ENCODE results near the gene GAS2L2.
"Not testable (repeated sequence)": the region's sequence is repeated elsewhere in the genome, so short reads cannot be mapped to it uniquely, and the experiment has no call there.

The GAS2L2 gene

GRCh38 chr17:35773129-35773528, 20.1 kb upstream of the GAS2L2 start:
- DNase-seq = no peak

- DNase-seq = no peak
Measured at GRCh38 chr17:35769895-35770486, 17.0 kb upstream of the GAS2L2 start.

DNA sequence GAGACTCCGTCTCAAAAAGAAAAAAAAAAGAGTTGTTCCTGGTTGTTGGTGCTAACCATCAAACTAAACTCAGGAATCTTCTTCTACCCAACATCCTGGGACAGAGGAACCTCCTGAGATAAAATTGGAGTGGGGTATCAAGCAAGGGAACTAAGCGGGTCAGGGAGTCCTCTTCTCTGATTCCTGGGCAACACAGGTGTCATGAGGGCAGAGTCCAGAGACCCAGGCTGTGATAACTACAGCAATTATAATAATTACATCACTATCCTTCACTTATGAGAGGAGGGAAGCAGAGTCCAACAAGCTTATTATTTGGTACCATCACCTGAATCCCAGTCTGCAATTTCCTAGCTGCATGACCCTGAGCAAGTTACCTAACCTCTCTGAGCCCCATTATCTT, 15.8 kb upstream of the GAS2L2 start:
- DNase-seq = no peak

GRCh38 chr17:35766903-35767510, 14.0 kb upstream of the GAS2L2 start:
- peak; percentile 24 to 53 (median 46) for DNase-seq

- DNase-seq = no peak
Measured at GRCh38 chr17:35766489-35766877, 13.4 kb upstream of the GAS2L2 start.

- DNase-seq = no peak
Measured at GRCh38 chr17:35765756-35766488, 12.9 kb upstream of the GAS2L2 start.

DNA sequence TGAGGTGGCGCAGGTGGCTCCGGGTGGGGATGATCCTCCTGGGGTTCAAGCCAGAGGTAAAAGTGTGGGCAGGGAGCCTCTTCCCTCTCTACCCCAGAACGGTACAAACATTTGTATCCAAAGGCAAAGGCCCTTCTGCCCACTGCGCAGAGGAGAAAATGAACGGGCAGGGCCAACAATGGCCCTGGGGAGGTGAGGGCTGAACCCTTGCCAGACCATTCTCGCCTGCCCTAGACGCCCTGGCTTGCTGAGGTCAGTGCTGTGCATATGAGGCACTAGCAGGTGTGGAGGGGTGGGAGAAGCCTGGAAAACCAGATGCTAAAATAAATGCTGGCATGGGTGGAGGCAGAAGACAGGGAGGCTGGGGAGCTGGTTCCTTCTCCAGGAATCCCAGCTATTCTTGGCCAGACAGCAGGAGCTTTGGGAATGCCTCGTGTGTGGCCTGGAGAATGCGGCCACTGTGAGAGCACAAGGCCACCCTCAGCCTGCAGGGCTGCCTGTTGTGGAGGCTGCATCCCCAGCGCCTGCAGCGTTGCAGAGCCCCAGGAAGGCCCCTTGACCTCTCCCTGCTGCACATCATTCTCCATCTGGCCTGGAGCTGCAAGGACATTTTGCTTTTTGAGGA, 12.2 kb upstream of the GAS2L2 start:
- no peak for DNase-seq

GRCh38 chr17:35764123-35764991, 11.3 kb upstream of the GAS2L2 start:
- DNase-seq = peak; percentile 91 to 96 (median 95)

- no peak for DNase-seq
Measured at GRCh38 chr17:35763767-35764122, 10.7 kb upstream of the GAS2L2 start.

DNA sequence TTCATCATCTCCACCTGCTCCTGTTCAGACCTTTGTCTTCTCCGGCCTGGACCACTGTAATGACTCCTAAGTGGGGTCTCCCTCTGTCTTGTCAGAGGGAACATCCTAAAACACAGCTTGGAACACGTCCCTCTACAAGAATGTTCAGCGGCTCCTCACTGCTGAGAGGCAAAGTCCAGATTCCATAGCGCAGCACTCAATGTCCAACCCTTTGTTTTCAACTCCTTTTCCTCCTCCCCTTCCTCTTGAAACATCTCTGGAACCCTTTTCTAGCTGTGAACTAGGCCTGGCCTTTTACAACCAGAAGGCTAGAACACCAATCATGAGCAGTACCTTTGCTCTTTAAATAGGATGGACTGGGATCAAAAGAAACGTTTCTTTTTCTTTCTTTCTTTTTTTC, 8.6 kb upstream of the GAS2L2 start:
- DNase-seq = no peak

DNA sequence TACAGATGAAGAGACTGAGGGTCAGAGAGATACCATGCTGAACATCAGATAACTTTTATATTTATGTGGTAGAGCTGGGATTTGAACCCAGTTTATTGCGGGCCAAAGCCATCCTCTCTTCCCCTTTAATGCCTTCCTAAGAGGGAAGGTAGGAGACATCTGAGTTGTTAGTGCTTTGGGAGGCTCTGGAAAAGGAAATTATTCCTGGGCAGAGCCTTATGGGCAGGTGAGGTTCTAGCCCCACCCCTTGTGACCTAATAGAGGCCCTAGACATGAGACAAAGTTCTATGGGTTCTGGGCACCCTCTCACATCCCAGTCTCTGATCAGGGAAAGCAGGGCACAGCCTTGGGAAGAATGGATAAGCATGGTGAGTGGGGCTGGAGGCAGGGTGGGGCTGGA, 7.5 kb upstream of the GAS2L2 start, which contains the start of gene C17orf50:
Gene C17orf50, plus strand, starts transcription at position 301 of the 400 bp plus-strand sequence. Its CDS starts 55 bp downstream, at position 356.
- DNase-seq = no peak

GRCh38 chr17:35757243-35757642, 4.2 kb upstream of the GAS2L2 start:
- DNase-seq = no peak

GRCh38 chr17:35752471-35752870, 568 bp downstream of the GAS2L2 start:
- DNase-seq = no peak

- not testable (repeated sequence) for DNase-seq
Measured at GRCh38 chr17:35751541-35751940, 1.5 kb downstream of the GAS2L2 start.

- peak in 1 of 4 experiments; percentile 25 for DNase-seq
Measured at GRCh38 chr17:35750526-35751395, 2.3 kb downstream of the GAS2L2 start.

DNA sequence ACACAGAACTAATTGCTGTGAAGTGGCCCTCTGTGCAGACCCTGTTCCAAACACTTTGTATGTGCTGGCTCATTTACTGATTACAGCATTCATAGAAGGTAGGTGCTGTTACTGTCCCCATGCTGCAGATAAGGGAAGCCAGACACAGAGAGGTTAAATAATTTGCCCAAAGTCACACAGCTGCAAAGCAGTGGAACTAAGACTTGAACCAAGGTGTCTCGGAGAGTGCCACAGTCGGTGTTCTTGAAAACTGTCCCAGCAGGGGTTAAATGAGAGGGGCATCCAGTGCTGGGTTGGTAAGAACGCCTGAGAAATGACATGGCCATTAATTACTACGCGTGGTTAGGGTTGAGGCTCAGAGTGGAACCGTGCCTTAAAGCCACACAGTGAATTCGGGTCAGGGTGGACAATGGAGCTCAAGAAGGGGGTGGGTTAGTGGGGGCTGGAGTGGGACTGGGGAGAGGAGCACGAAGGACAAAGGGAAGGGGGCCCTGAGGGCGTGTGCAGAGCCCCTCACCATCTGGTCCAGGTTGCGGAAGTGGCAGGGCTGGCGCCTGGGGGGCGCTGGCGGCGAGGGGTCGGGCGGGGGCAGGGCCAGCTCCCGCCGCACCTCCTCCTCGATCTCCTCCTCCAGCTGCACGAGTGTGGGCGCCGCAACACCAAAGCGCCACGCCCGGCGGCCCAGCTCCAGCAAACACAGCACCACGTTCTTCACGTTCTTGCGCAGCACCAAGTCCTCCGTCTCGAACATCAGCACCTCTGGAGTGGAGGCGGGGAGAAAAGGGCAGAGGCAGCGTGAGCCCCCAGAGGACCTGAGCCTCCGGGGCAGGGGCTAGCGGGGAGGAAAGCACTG, 3.3 kb downstream of the GAS2L2 start:
- DNase-seq = no peak

DNA sequence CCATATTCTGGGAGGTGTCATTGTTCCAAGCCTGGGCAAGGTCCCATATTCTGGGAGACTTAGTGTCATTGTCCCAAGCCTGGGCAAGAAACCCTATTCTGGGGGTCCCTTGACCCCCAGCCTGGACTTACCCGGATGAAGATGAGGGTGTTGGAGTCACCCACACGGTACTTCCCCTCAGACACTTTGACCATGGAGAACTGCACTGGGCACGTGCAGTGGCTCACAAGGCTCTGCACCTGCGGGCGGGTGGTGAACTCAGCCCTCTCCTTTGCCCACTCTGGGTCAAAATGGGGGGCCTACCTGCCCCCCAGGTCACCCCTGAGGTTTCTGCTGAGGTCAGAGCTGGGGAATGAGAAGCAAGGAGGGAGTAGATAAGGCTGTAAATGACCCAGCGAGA, 4.1 kb downstream of the GAS2L2 start:
- no peak for DNase-seq

- peak in 2 of 4 experiments; percentile 28 to 41 for DNase-seq
Measured at GRCh38 chr17:35748341-35748841, 4.6 kb downstream of the GAS2L2 start.

- DNase-seq = peak; percentile 81 to 88 (median 84)
Measured at GRCh38 chr17:35747540-35748017, 5.5 kb downstream of the GAS2L2 start.

GRCh38 chr17:35745749-35746320, 7.2 kb downstream of the GAS2L2 start:
- DNase-seq = no peak

All from suppressor macrophage (primary cell).